K562 (cell line): ENCODE measurements around the gene DDR2. TPM values are rescaled to one million over a fixed set of nuclear protein-coding genes. Genes with fewer than 3 reads are reported as not detected.

Source experiments
- FOSL1 ChIP-seq: fragments of 200-800 bp; sonication (Bioruptor generic); conservative IDR thresholded peaks from 2 replicates; pipeline ENCODE4 v1.6.1; 2016; ENCODE audit warnings: missing genetic modification characterization, missing compliant biosample characterization
- MEIS2 ChIP-seq: fragments of 450-650 bp; IDR thresholded peaks from 2 replicates; pipeline ENCODE4 v1.6.1; 2014; ENCODE audit warnings: mild to moderate bottlenecking; ENCODE audit not compliant: partially characterized antibody
- MNT ChIP-seq, 2 experiments: fragments of 450-650 bp; conservative IDR thresholded peaks; 2 replicates each; pipeline ENCODE4 v1.6.1; 2017; ENCODE audit warnings: mild to moderate bottlenecking in 2 of 2, moderate library complexity in 2 of 2
- MTA2 ChIP-seq: fragments of 450-650 bp; IDR thresholded peaks from 2 replicates; pipeline ENCODE4 v1.6.1; 2016; ENCODE audit warnings: low read depth
- MXI1 ChIP-seq: IDR thresholded peaks from 2 replicates; pipeline ENCODE4 v1.6.1; 2011; ENCODE audit warnings: low read depth, mild to moderate bottlenecking, improper control_type of control experiment, low read length
- RNF2 ChIP-seq: sonication (generic); IDR thresholded peaks from 2 replicates; pipeline ENCODE4 v1.6.1; 2016
- STAT5A ChIP-seq: IDR thresholded peaks from 2 replicates; pipeline ENCODE4 v1.6.1; 2012; ENCODE audit warnings: low read length, inconsistent platforms, borderline replicate concordance
- THRB ChIP-seq: fragments of 450-650 bp; formaldehyde crosslinking; conservative IDR thresholded peaks from 2 replicates; pipeline ENCODE4 v1.4.0; 2022; ENCODE audit warnings: mild to moderate bottlenecking, missing genetic modification characterization
- U2AF1 ChIP-seq: fragments of 200-400 bp; formaldehyde crosslinking; optimal IDR thresholded peaks from 2 replicates; pipeline ENCODE3; 2017; ENCODE audit warnings: mild to moderate bottlenecking, low read depth, low read length, moderate library complexity
- ZNF3 ChIP-seq: fragments of 250-450 bp; sonication (Bioruptor Pico); IDR thresholded peaks from 2 replicates; pipeline ENCODE4 v1.5.0; 2021; ENCODE audit warnings: mild to moderate bottlenecking, moderate library complexity
- ZNF407 ChIP-seq: fragments of 450-650 bp; IDR thresholded peaks from 2 replicates; pipeline ENCODE4 v1.6.1; 2016; ENCODE audit warnings: low read depth
- ZNF518B ChIP-seq: fragments of 250-450 bp; sonication (Bioruptor Pico); IDR thresholded peaks from 2 replicates; pipeline ENCODE4 v1.5.0; 2021; ENCODE audit warnings: mild to moderate bottlenecking, moderate library complexity
- ZNF551 ChIP-seq: fragments of 250-450 bp; sonication (Bioruptor Pico); IDR thresholded peaks from 2 replicates; pipeline ENCODE4 v1.5.0; 2021; ENCODE audit warnings: mild to moderate bottlenecking, moderate library complexity
- ZNF764 ChIP-seq: fragments of 250-450 bp; sonication (Bioruptor Pico); IDR thresholded peaks from 2 replicates; pipeline ENCODE4 v1.4.0; 2020; ENCODE audit warnings: low read depth, mild to moderate bottlenecking, moderate library complexity
- polyA plus RNA-seq, 8 experiments: library from polyadenylated mRNA; depleted of rRNA in 4 of 8; stranded (reverse) in 5 of 8; unstranded in 3 of 8; fragments of >200 nt; fragmentation: Nextera tagmentation in 2 of 8; fragmentation: Illumina TruSeq in 1 of 8; extraction: Ambion mirVana in 2 of 8; extraction: Trizol in 1 of 8; gene quantifications; 2 replicates each; pipeline versions ENCODE4 v1.2.1 to v1.2.3, GENCODE V29; 2011 to 2014; ENCODE audit warnings: inconsistent platforms in 1 of 8, missing spikeins in 1 of 8
- total RNA-seq, 7 experiments: library from RNA; depleted of rRNA in 6 of 7; stranded (reverse); fragments of >200 nt in 6 of 7; fragmentation: Illumina TruSeq in 2 of 7; extraction: Trizol in 2 of 7; gene quantifications; 2 replicates each; pipeline versions ENCODE4 v1.2.1 to v1.2.3, GENCODE V29; 2011 to 2021; ENCODE audit warnings: low replicate concordance in 1 of 7

DDR2 gene
- total and polyA plus RNA-seq, 9 of the 15 experiments (the other 6 are each of a cell fraction or from before 2014, with no cell fraction given): 0.36 to 2.0 (median 1.1) TPM

GRCh38 chr1:162627662-162628296 lies 4.5 kb upstream of the DDR2 start (continued):
- TF ChIP-seq U2AF1 (no peak), FOSL1 (tag) (no peak), MEIS2 (no peak), MNT (conservative IDR thresholded peaks at IDR 0.05) (0 out of 4 replicates have a peak, but pooled peaks of 1 of the 2 experiments have one; percentile 17), STAT5A (no peak), ZNF407 (no peak), THRB (CRISPR knock-in tag) (no peak), MTA2 (no peak), ZNF3 (CRISPR knock-in tag) (no peak), MXI1 (no peak), ZNF518B (CRISPR knock-in tag) (no peak), ZNF551 (CRISPR knock-in tag) (no peak), ZNF764 (CRISPR knock-in tag) (no peak), RNF2 (no peak)
